Thyroid gland (tissue), 4 donors: ENCODE data around the gene C10orf71. TPM values are rescaled to one million over a fixed set of nuclear protein-coding genes. Genes with fewer than 3 reads are reported as not detected.

Source experiments
- DNase-seq, 2 donors: peaks; one replicate each; pipeline ENCODE4 v3.0.0-alpha.2; 2019
- H3K27ac ChIP-seq, 3 donors: fragments of 200-600 bp; sonication (generic); 1 replicate in 2 of 3; 2 replicates in 1 of 3; pipeline ENCODE4 v1.5.1; 2016 to 2019; ENCODE audit warnings: mild to moderate bottlenecking in 1 of 3, moderate library complexity in 1 of 3
- H3K27me3 ChIP-seq: fragments of 200-600 bp; sonication (generic); one replicate; pipeline ENCODE4 v1.5.1; 2019
- H3K36me3 ChIP-seq, 2 donors: fragments of 200-600 bp; sonication (generic); one replicate each; pipeline ENCODE4 v1.5.1; 2016 to 2019
- H3K4me1 ChIP-seq, 2 donors: fragments of 200-600 bp; sonication (generic); one replicate each; pipeline ENCODE4 v1.5.1; 2017 to 2019
- H3K4me3 ChIP-seq, 3 donors: fragments of 200-600 bp; sonication (generic); replicated peaks in 1 of 3; 1 replicate in 2 of 3; 2 replicates in 1 of 3; pipeline ENCODE4 v1.5.1; 2016; ENCODE audit warnings: mild to moderate bottlenecking in 1 of 3
- H3K9me3 ChIP-seq: fragments of 200-600 bp; sonication (generic); one replicate; pipeline ENCODE4 v1.5.1; 2017
- CTCF ChIP-seq, 6 experiments: fragments of 200-600 bp in 3 of 6; fragments of 450-650 bp in 3 of 6; sonication (generic) in 3 of 6; IDR thresholded peaks; one replicate each; pipeline ENCODE4 v1.5.1; 2016 to 2019; ENCODE audit warnings: antibody characterized with exemption in 6 of 6, mild to moderate bottlenecking in 2 of 6, inconsistent platforms in 1 of 6, moderate library complexity in 1 of 6
- POLR2A ChIP-seq, 2 donors: fragments of 450-650 bp; IDR thresholded peaks; one replicate each; pipeline ENCODE4 v1.6.1; 2017; ENCODE audit warnings: antibody characterized with exemption in 2 of 2, mild to moderate bottlenecking in 2 of 2, moderate library complexity in 1 of 2
- WGBS, 2 donors: methylation state at CpG; one replicate each; pipeline ENCODE4 v1.1.5; 2017; 5-methylcytosine and 5-hydroxymethylcytosine counted together
- intact Hi-C: fragments of 100-400 bp; cut with DNase I; formaldehyde crosslinking; loops from one replicate; pipeline ENCODE4 v1.15.1; 2023
- total RNA-seq, 4 donors: library from RNA; depleted of rRNA; stranded (reverse); fragments of >200 nt; gene quantifications; one replicate each; pipeline ENCODE4 v1.2.3, GENCODE V29; 2016

C10orf71 gene
- total RNA-seq, 4 donors from 2014 or later, result not detected

- WGBS, 2 donors, result 51 to 68% methylated on average over 12 of the region's 12 CpGs
- Histone ChIP-seq H3K4me3 (no peak overlapping the region), H3K27me3 (no peaks in the 10 kb centered on the region), H3K4me1 (no peaks in the 10 kb centered on the region), H3K36me3 (no peaks in the 10 kb centered on the region), H3K27ac (no peak overlapping the region), H3K9me3 (no peaks in the 10 kb centered on the region)
- TF ChIP-seq CTCF (IDR thresholded peaks at IDR 0.05), result no peak
- TF ChIP-seq POLR2A (IDR thresholded peaks at IDR 0.05), result no peak
- no peak for DNase-seq
- intact Hi-C loops, result no loop called here
Observed at GRCh38 chr10:49282879-49283341, 16.1 kb upstream of the C10orf71 start.

GRCh38 chr10:49283491-49283890 is 15.5 kb upstream of the C10orf71 start:
- H3K4me1 ChIP-seq, result no peaks in the 10 kb centered on the region
- H3K9me3 ChIP-seq, result no peaks in the 10 kb centered on the region
- no peak for TF ChIP-seq POLR2A (IDR thresholded peaks at IDR 0.05)
- TF ChIP-seq CTCF (IDR thresholded peaks at IDR 0.05), result no peak
- H3K27me3 ChIP-seq, result no peaks in the 10 kb centered on the region
- no peak for DNase-seq
- H3K4me3 ChIP-seq, result no peak overlapping the region
- 92 to 95% methylated on average over 6 of the region's 6 CpGs for WGBS, 2 donors
- no peaks in the 10 kb centered on the region for H3K36me3 ChIP-seq
- intact Hi-C loops, result no loop called here
- H3K27ac ChIP-seq, result no peak overlapping the region

- TF ChIP-seq POLR2A (IDR thresholded peaks at IDR 0.05) (no peak), CTCF (IDR thresholded peaks at IDR 0.05) (no peak)
- Histone ChIP-seq H3K4me3 (no peak overlapping the region), H3K27ac (no peak overlapping the region), H3K27me3 (no peaks in the 10 kb centered on the region), H3K9me3 (no peaks in the 10 kb centered on the region), H3K4me1 (no peaks in the 10 kb centered on the region), H3K36me3 (no peaks in the 10 kb centered on the region)
- no peak for DNase-seq
- intact Hi-C loops, result no loop called here
- 91 to 96% methylated on average over 4 to 5 of the region's 5 CpGs for WGBS, 2 donors
Observed at GRCh38 chr10:49284356-49284755, 14.6 kb upstream of the C10orf71 start.

- H3K27me3 ChIP-seq, result no peaks in the 10 kb centered on the region
- H3K36me3 ChIP-seq, result no peaks in the 10 kb centered on the region
- H3K9me3 ChIP-seq, result no peaks in the 10 kb centered on the region
- intact Hi-C loops, result no loop called here
- H3K27ac ChIP-seq, result no peak overlapping the region
- H3K4me1 ChIP-seq, result no peaks in the 10 kb centered on the region
- no peak for DNase-seq
- no peak overlapping the region for H3K4me3 ChIP-seq
- 63 to 84% methylated on average over 3 of the region's 3 CpGs for WGBS, 2 donors
- TF ChIP-seq CTCF (IDR thresholded peaks at IDR 0.05), result no peak
- TF ChIP-seq POLR2A (IDR thresholded peaks at IDR 0.05), result no peak
Observed at GRCh38 chr10:49285232-49285631, 13.7 kb upstream of the C10orf71 start.

- no peak for DNase-seq
- H3K4me1 ChIP-seq, result no peaks in the 10 kb centered on the region
- H3K4me3 ChIP-seq, result no peak overlapping the region
- 87 to 91% methylated on average over 4 of the region's 4 CpGs for WGBS, 2 donors
- intact Hi-C loops, result no loop called here
- TF ChIP-seq CTCF (IDR thresholded peaks at IDR 0.05) (no peak), POLR2A (IDR thresholded peaks at IDR 0.05) (no peak)
- no peaks in the 10 kb centered on the region for H3K9me3 ChIP-seq
- H3K27me3 ChIP-seq, result no peaks in the 10 kb centered on the region
- H3K27ac ChIP-seq, result no peak overlapping the region
- no peaks in the 10 kb centered on the region for H3K36me3 ChIP-seq
Observed at GRCh38 chr10:49286686-49287085, 12.3 kb upstream of the C10orf71 start.
